A549 treated with Hydrocortisone at 1 μM for 4 hours (cell line): ENCODE results near the gene NEUROD2. TPM values are rescaled to one million over a fixed set of nuclear protein-coding genes. Genes with fewer than 3 reads are reported as not detected.

Experiments used
- total RNA-seq: library from RNA; stranded (reverse); fragments of 200-300 nt; extraction: Qiagen RNA extraction; gene quantifications from 5 replicates; pipeline ENCODE4 v1.2.3, GENCODE V29; 2022

The NEUROD2 gene
- total RNA-seq = not detected in 5 replicates

DNA sequence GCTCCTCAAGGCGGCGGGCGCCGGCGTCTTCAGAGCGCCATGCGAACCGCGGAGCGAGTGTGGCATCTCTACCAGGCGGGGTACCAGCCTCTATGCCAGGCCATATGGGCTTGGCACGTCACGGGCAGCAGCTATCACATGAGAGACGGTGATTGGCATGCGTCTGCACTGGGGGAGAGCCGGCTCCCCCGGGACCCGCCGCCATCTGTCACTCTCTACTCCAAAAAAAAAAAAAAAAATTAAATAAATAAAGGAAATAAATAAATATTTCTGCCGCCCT lies at the start of gene NEUROD2:
Gene NEUROD2 (minus strand): TSS at position 70 of the 280 bp plus-strand sequence. CDS start 1,321 bp downstream, outside the sequence.

DNA sequence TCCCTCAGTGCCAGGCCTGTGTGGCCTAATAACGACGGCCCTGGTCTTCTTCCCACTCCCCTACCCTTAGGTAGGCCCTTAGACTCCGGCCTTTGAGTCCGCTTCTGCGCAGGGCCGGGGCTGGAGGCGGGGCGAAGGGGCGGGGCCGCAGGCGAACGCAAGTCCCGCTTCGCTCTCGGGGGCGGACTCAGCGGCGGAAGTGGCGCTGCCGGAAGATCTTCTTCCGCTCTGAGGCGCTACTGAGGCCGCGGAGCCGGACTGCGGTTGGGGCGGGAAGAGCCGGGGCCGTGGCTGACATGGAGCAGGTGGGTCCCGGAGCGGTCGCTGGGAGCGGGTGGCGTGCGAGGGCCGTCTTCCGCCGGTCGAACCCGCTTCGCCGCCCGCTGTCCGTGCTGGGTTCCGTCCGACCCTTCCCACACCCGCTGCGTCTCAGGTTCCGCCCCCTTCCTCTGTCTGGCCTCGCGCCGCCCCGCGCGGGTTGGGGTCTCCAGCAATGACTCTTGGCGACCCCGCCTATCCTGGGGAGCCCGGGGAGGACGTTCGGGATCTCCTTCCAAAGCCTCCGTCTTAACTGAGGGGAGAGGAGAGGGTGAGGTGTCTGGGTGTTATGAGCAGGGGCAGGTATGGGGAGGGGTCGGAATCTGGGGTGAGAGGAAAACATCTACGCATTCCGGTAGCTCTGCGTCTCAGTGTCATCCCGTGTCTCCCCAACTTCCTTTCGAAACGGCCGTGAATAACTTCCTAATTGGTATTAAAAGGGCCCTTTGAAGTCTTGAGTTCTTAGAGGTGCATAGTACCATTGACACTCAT lies 29.4 kb upstream of the NEUROD2 start, which contains the start of gene STARD3:
Gene STARD3 (plus strand): TSS at position 218 of the 810 bp plus-strand sequence. CDS start 16,388 bp downstream, outside the sequence.

DNA sequence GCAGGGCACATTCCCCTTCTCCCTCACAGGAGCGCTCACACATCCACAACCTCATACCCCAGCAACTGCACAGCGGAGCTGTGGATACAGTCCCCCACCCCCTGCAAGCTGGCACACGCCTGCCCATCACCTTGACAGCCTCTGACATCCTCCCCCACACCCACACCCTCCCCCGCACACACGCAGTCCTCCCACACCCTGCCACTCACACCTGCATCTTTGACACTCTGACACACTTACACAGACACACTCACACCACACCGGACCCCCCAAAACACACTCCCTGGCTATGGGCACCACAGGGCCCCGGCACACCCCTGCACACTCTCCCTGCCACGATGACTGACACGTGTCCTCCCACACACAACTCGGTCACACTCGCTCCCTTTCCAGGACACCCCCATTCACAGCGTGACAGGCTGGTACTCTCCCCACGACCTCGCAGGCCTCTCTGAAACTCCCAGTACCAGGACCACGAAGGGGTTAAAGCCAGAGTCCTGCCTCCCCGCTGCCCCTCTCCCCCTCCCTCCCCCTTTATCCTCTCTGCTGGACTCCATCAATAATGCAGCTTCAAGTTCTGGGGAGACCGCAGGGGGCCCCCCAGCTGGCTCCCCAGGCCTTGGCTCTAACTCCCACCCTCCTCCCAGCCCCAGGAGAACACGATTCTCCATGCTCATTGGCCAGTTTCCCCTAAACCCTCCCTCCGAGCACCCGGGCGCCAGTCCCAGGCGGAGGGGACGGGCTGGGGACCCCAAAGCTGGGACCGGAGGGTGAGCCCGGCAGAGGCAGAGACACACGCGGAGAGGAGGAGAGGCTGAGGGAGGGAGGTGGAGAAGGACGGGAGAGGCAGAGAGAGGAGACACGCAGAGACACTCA lies 18.7 kb upstream of the NEUROD2 start, which contains the start of gene PPP1R1B:
Gene PPP1R1B (plus strand): TSS at position 782 of the 876 bp plus-strand sequence. CDS start 441 bp downstream, outside the sequence.

Other genes starting within 250 kb of the NEUROD2 start
- gene FBXL20, start 206.3 kb downstream of the NEUROD2 start, total RNA-seq = 6.2 to 8.3 TPM (median 7.3 TPM) in 5 replicates
- 25.2 to 38.1 TPM (median 29.4 TPM) in 5 replicates for gene MED1, start 156.7 kb downstream of the NEUROD2 start, total RNA-seq
- gene CDK12, start 146.4 kb downstream of the NEUROD2 start, total RNA-seq = 28.8 to 39.4 TPM (median 35.1 TPM) in 5 replicates
- 0.12 to 0.18 TPM (median 0.13 TPM) in 4 of 5 replicates, not detected in the other for gene PPP1R1B, start 19.0 kb upstream of the NEUROD2 start, total RNA-seq
- 48.1 to 62.3 TPM (median 56.4 TPM) in 5 replicates for gene STARD3, start 29.2 kb upstream of the NEUROD2 start, total RNA-seq
- gene TCAP, start 57.4 kb upstream of the NEUROD2 start, total RNA-seq = 0.70 to 1.2 TPM (median 0.93 TPM) in 5 replicates
- 0.26 to 0.40 TPM (median 0.27 TPM) in 4 of 5 replicates, not detected in the other for gene PNMT, start 60.5 kb upstream of the NEUROD2 start, total RNA-seq
- gene PGAP3, start 80.1 kb upstream of the NEUROD2 start, total RNA-seq = 7.8 to 8.6 TPM (median 8.0 TPM) in 5 replicates
- 29.9 to 37.8 TPM (median 33.7 TPM) in 5 replicates for gene ERBB2, start 92.1 kb upstream of the NEUROD2 start, total RNA-seq
- 78.2 to 96.6 TPM (median 90.3 TPM) in 5 replicates for gene MIEN1, start 122.6 kb upstream of the NEUROD2 start, total RNA-seq
- 3.1 to 5.2 TPM (median 3.9 TPM) in 5 replicates for gene GRB7, start 130.0 kb upstream of the NEUROD2 start, total RNA-seq